HepG2 (cell line): ENCODE data around the gene PXT1. TPM values are rescaled to one million over a fixed set of nuclear protein-coding genes. Genes with fewer than 3 reads are reported as not detected.

Experiments used
- ATAC-seq: fragments of 200-7000 bp; cut with Tn5 transposase; 3 replicates; pipeline ENCODE4 v1.9.1; 2020; ENCODE audit warnings: mild to moderate bottlenecking, moderate library complexity
- BruUV-seq: library from RNA; stranded (reverse); fragments of 400-500 nt; replicated peaks from 2 replicates; lab custom pipeline; 2021; lab: Mats Ljungman, UMichigan
- CTCF ChIA-PET: fragments of 300-600 bp; formaldehyde crosslinking; extraction: SDS; loops from one replicate; lab custom pipeline; 2021; ENCODE audit warnings: low total read pairs, inconsistent platforms, low intra/inter-chr PET ratio; lab: Yijun Ruan, JAX
- POLR2A ChIA-PET: fragments of 350-600 bp; sonication (Branson Sonifier 250); formaldehyde crosslinking; loops from one replicate; lab custom pipeline; 2020; ENCODE audit warnings: antibody characterized with exemption, inconsistent platforms; lab: Yijun Ruan, JAX
- DNase-seq: peaks from one replicate; pipeline ENCODE4 v3.0.0-alpha.2; 2015; ENCODE audit warnings: low spot score
- FAIRE-seq: peaks from 3 replicates; lab custom pipeline; 2011; peaks lifted over from hg19 to GRCh38; lab: Jason Lieb, UNC
- H2AFZ ChIP-seq: one replicate; pipeline ENCODE4 v1.6.1; 2011; ENCODE audit warnings: low read length, inconsistent platforms
- H3K27ac ChIP-seq: fragments of 300-600 bp; 3 replicates; pipeline ENCODE4 v1.8.0; 2011; ENCODE audit warnings: mixed run types, mild to moderate bottlenecking, mixed read lengths, low read length, inconsistent platforms; ENCODE audit not compliant: insufficient read depth; ENCODE audit errors: extremely low read length
- H3K27me3 ChIP-seq, 2 experiments: fragments of 200-600 bp in 1 of 2; 2 replicates in 1 of 2; 3 replicates in 1 of 2; pipeline versions ENCODE4 v1.6.0 to v1.8.0; 2011; ENCODE audit warnings: low read length in 2 of 2, mild to moderate bottlenecking in 2 of 2, moderate library complexity in 2 of 2, inconsistent platforms in 1 of 2; ENCODE audit not compliant: insufficient read depth in 2 of 2, control insufficient read depth in 1 of 2
- H3K36me3 ChIP-seq, 2 experiments: fragments of 200-600 bp in 1 of 2; replicated peaks in 1 of 2; 2 replicates in 1 of 2; 3 replicates in 1 of 2; pipeline versions ENCODE4 v1.5.1 to v1.8.0; 2011; ENCODE audit warnings: low read length in 2 of 2, inconsistent platforms in 1 of 2; ENCODE audit not compliant: insufficient read depth in 2 of 2, control insufficient read depth in 1 of 2
- H3K4me1 ChIP-seq: 2 replicates; pipeline ENCODE4 v1.5.1; 2012; ENCODE audit warnings: low read length, inconsistent platforms; ENCODE audit not compliant: insufficient read depth
- H3K4me2 ChIP-seq: 2 replicates; pipeline ENCODE4 v1.6.0; 2011; ENCODE audit warnings: low read depth, low read length, inconsistent platforms
- H3K4me3 ChIP-seq, 3 experiments: fragments of 200-600 bp in 1 of 3; sonication (generic), shearing (Covaris generic) in 1 of 3; replicated peaks in 1 of 3; 2 replicates each; pipeline ENCODE4 v1.5.1; 2011 to 2016; ENCODE audit warnings: low read length in 3 of 3, inconsistent platforms in 2 of 3, low read depth in 2 of 3, mild to moderate bottlenecking in 2 of 3, control low read depth in 1 of 3, mixed read lengths in 1 of 3; ENCODE audit not compliant: insufficient read depth in 1 of 3
- H3K79me2 ChIP-seq: one replicate; pipeline ENCODE4 v1.6.1; 2011; ENCODE audit warnings: low read length, inconsistent platforms; ENCODE audit not compliant: insufficient read depth
- H3K9ac ChIP-seq: 2 replicates; pipeline ENCODE4 v1.6.0; 2011; ENCODE audit warnings: mild to moderate bottlenecking, low read depth, low read length, inconsistent platforms; ENCODE audit not compliant: insufficient read depth
- H3K9me3 ChIP-seq: 2 replicates; pipeline ENCODE4 v1.5.1; 2012; ENCODE audit warnings: mild to moderate bottlenecking, low read length
- H4K20me1 ChIP-seq: 2 replicates; pipeline ENCODE4 v1.6.0; 2011; ENCODE audit warnings: inconsistent platforms, mild to moderate bottlenecking, low read length, moderate library complexity; ENCODE audit not compliant: insufficient read depth
- HOXA3 ChIP-seq: sonication (generic); formaldehyde crosslinking; IDR thresholded peaks from 2 replicates; pipeline ENCODE4 v1.5.0; 2020; ENCODE audit warnings: missing genetic modification reagents
- MTF2 ChIP-seq: sonication (generic); formaldehyde crosslinking; IDR thresholded peaks from 2 replicates; pipeline ENCODE4 v1.5.0; 2020; ENCODE audit warnings: missing genetic modification reagents, borderline replicate concordance
- NR2F1 ChIP-seq, 2 experiments: fragments of 450-650 bp in 1 of 2; formaldehyde crosslinking in 1 of 2; IDR thresholded peaks; 2 replicates each; pipeline versions ENCODE4 v1.5.0 to v1.6.1; 2016 to 2020; ENCODE audit warnings: mild to moderate bottlenecking in 1 of 2, missing compliant biosample characterization in 1 of 2, missing genetic modification reagents in 1 of 2, moderate library complexity in 1 of 2
- ZBTB3 ChIP-seq: sonication (generic); formaldehyde crosslinking; IDR thresholded peaks from 2 replicates; pipeline ENCODE4 v1.4.0; 2020; ENCODE audit warnings: low read depth, mild to moderate bottlenecking, moderate library complexity, missing genetic modification reagents, borderline replicate concordance
- ZIK1 ChIP-seq: sonication (generic); formaldehyde crosslinking; IDR thresholded peaks from 2 replicates; pipeline ENCODE4 v1.5.0; 2020; ENCODE audit warnings: mild to moderate bottlenecking, low read depth, missing genetic modification reagents, borderline replicate concordance
- ZNF616 ChIP-seq: sonication (generic); formaldehyde crosslinking; IDR thresholded peaks from 2 replicates; pipeline ENCODE4 v1.5.0; 2020; ENCODE audit warnings: low read depth, mild to moderate bottlenecking, missing genetic modification reagents
- WGBS: methylation state at CpG from one replicate; pipeline ENCODE4 v1.1.6; 2017; ENCODE audit warnings: low lambda C conversion rate; 5-methylcytosine and 5-hydroxymethylcytosine counted together
- in situ Hi-C: cut with HindIII; loops from 2 replicates; pipeline ENCODE4 v1.10.0; 2017; ENCODE audit warnings: low pct_unique_long_range_greater_than_20kb; ENCODE audit not compliant: extremely low pct_ligation_motif_present
- intact Hi-C: fragments of 100-400 bp; cut with micrococcal nuclease; formaldehyde crosslinking; loops from one replicate; pipeline ENCODE4 v1.10.0; 2022; ENCODE audit not compliant: unreplicated experiment
- polyA plus RNA-seq, 8 experiments: library from polyadenylated mRNA; depleted of rRNA in 3 of 8; stranded (reverse) in 7 of 8; unstranded in 1 of 8; fragments of >200 nt; fragmentation: Illumina TruSeq in 4 of 8; extraction: Trizol in 4 of 8; gene quantifications; 2 replicates each; pipeline versions ENCODE4 v1.2.1 to v1.2.3, GENCODE V29; 2011 to 2016; ENCODE audit warnings: low read depth in 4 of 8, missing spikeins in 1 of 8, mixed read lengths in 1 of 8; ENCODE audit not compliant: insufficient read depth in 1 of 8
- total RNA-seq, 5 experiments: library from RNA; depleted of rRNA; stranded (reverse); fragments of >200 nt; fragmentation: Illumina TruSeq; extraction: Trizol; gene quantifications; 2 replicates each; pipeline ENCODE4 v1.2.3, GENCODE V29; 2016; ENCODE audit warnings: low read depth in 1 of 5
- TF ChIP-seq, protein P1 (sequence below): sonication (generic); formaldehyde crosslinking; IDR thresholded peaks from 2 replicates; pipeline ENCODE4 v1.5.0; 2020; ENCODE audit warnings: mild to moderate bottlenecking, missing genetic modification reagents, borderline replicate concordance
- TF ChIP-seq, protein P2 (sequence below): IDR thresholded peaks from 2 replicates; pipeline ENCODE4 v1.6.1; 2018; ENCODE audit warnings: missing genetic modification reagents
- TF ChIP-seq, protein P3 (sequence below): sonication (generic); formaldehyde crosslinking; IDR thresholded peaks from 2 replicates; pipeline ENCODE4 v1.4.0; 2020; ENCODE audit warnings: low read depth, mild to moderate bottlenecking, missing genetic modification reagents

Gene PXT1
- total and polyA plus RNA-seq, 2 of the 13 experiments (the other 11 are each of a cell fraction or from before 2014, with no cell fraction given), result 0.04 TPM; not detected in 1

DNA sequence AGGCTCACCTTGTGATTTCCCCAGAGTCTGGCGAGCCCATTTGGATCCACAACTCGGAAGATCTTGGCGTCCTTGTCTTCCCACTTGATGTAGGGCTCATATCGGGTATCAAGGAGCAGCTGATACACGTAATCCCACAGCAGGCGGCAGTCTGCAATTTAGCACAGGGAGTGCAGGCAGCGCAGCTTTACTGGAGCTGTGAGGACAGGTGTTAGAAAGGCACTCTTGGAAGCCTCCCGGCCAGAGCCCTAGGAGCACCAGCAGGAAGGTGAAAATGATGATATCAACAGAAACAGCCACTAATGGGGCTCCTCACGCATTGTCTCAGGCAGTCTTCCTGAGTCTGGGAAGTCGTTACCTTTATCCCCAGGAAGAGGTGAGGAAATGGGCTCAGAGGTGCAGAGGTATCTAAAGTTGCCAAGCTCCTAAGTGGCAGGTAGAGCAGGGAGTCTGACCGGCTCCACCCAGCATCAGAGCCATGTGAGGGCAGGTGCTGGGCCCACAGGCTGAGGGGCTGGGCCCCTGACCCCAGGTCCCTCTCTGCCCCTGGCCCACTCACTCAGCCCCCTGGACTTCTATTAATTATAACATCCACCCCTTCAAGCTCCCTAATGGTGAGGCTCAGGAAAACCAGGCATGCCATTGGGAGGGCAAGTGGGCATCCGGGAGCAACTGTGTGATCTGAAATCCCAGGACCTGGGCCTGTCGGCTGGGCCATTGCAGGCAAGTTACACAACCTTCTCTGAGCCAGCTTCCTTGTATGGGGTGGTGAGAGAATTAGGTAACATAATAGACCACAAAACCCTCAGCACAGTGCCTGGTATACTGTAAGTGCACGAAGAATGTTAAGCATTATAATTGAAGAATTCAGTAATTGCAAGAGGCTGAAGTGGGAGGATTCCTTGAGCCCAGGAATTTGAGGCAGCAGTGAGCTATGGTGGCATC is 73.5 kb downstream of the PXT1 start (continued):
- TF ChIP-seq, protein P1, sequence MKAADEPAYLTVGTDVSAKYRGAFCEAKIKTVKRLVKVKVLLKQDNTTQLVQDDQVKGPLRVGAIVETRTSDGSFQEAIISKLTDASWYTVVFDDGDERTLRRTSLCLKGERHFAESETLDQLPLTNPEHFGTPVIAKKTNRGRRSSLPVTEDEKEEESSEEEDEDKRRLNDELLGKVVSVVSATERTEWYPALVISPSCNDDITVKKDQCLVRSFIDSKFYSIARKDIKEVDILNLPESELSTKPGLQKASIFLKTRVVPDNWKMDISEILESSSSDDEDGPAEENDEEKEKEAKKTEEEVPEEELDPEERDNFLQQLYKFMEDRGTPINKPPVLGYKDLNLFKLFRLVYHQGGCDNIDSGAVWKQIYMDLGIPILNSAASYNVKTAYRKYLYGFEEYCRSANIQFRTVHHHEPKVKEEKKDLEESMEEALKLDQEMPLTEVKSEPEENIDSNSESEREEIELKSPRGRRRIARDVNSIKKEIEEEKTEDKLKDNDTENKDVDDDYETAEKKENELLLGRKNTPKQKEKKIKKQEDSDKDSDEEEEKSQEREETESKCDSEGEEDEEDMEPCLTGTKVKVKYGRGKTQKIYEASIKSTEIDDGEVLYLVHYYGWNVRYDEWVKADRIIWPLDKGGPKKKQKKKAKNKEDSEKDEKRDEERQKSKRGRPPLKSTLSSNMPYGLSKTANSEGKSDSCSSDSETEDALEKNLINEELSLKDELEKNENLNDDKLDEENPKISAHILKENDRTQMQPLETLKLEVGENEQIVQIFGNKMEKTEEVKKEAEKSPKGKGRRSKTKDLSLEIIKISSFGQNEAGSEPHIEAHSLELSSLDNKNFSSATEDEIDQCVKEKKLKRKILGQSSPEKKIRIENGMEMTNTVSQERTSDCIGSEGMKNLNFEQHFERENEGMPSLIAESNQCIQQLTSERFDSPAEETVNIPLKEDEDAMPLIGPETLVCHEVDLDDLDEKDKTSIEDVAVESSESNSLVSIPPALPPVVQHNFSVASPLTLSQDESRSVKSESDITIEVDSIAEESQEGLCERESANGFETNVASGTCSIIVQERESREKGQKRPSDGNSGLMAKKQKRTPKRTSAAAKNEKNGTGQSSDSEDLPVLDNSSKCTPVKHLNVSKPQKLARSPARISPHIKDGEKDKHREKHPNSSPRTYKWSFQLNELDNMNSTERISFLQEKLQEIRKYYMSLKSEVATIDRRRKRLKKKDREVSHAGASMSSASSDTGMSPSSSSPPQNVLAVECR, result no peak
- no peak for TF ChIP-seq ZNF616 (CRISPR knock-in tag)
- TF ChIP-seq HOXA3 (CRISPR knock-in tag), result no peak
- no peak for TF ChIP-seq ZIK1 (CRISPR knock-in tag)
- no peak for TF ChIP-seq MTF2 (CRISPR knock-in tag)

DNA sequence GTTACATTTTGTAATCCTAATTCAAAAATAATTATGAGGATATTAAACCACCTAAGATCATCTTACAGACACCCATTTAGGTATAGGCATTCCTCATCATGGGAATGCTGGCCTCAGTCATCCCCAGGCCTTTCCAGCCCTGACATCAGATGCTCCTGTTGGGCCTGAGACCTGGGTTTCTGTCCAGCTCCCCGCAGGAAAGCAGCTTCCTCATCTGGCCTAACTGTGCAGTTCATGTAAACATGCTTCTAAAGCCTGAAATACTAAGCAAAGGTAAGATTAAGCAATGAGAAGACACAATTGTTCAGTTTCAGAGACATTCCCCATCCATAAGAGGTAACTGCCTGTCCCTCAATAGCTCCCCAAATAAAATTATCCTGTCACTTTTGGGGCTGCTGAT is 74.2 kb downstream of the PXT1 start:
- H3K27ac ChIP-seq, result no peak overlapping the region
- POLR2A ChIA-PET, result no interaction called here
- no TSS peak for BruUV-seq
- H3K36me3 ChIP-seq, result no peaks in the 10 kb centered on the region
- H2AFZ ChIP-seq, result no peak overlapping the region
- no peak for FAIRE-seq
- CTCF ChIA-PET, result no interaction called here
- ATAC-seq, result no peak
- no peak overlapping the region for H3K4me2 ChIP-seq
- H3K4me1 ChIP-seq, result peaks cover 9% of the 10 kb centered on the region
- H3K9ac ChIP-seq, result no peak overlapping the region
- H3K4me3 ChIP-seq, result no peak overlapping the region
- 45% methylated on average over 1 of the region's 1 CpG for WGBS
- peaks cover 4 to 30% of the 10 kb centered on the region in 2 experiments; a peak in 4 of 5 replicates for H3K27me3 ChIP-seq
- no peaks in the 10 kb centered on the region for H4K20me1 ChIP-seq
- H3K79me2 ChIP-seq, result no peaks in the 10 kb centered on the region
- H3K9me3 ChIP-seq, result no peaks in the 10 kb centered on the region
- intact Hi-C loops, result no loop called here
- in situ Hi-C loops, result no loop called here
- DNase-seq, result no peak
- TF ChIP-seq, protein P2, sequence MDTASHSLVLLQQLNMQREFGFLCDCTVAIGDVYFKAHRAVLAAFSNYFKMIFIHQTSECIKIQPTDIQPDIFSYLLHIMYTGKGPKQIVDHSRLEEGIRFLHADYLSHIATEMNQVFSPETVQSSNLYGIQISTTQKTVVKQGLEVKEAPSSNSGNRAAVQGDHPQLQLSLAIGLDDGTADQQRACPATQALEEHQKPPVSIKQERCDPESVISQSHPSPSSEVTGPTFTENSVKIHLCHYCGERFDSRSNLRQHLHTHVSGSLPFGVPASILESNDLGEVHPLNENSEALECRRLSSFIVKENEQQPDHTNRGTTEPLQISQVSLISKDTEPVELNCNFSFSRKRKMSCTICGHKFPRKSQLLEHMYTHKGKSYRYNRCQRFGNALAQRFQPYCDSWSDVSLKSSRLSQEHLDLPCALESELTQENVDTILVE, result no peak
- TF ChIP-seq ZBTB3 (CRISPR knock-in tag) (no peak), NR2F1 (CRISPR knock-in tag; IDR thresholded peaks at IDR 0.05) (no peak)
- TF ChIP-seq, protein P3, sequence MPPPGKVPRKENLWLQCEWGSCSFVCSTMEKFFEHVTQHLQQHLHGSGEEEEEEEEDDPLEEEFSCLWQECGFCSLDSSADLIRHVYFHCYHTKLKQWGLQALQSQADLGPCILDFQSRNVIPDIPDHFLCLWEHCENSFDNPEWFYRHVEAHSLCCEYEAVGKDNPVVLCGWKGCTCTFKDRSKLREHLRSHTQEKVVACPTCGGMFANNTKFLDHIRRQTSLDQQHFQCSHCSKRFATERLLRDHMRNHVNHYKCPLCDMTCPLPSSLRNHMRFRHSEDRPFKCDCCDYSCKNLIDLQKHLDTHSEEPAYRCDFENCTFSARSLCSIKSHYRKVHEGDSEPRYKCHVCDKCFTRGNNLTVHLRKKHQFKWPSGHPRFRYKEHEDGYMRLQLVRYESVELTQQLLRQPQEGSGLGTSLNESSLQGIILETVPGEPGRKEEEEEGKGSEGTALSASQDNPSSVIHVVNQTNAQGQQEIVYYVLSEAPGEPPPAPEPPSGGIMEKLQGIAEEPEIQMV, result no peak
